ENCODE measurements around the gene TECRL. TPM values are rescaled to one million over a fixed set of nuclear protein-coding genes. Genes with fewer than 3 reads are reported as not detected.

TECRL gene
- total RNA-seq: 0.10 TPM in 1 of 2 replicates, not detected in the other
- 0.21 and 0.90 TPM in 2 replicates for polyA plus RNA-seq

- Histone ChIP-seq H3K9me3 (ENCODE audit: low read depth) (no peaks in the 10 kb centered on the region), H3K9me2 (replicated peaks; ENCODE audit: insufficient read depth) (no peaks in the 10 kb centered on the region), H3K27ac (no peak within 1 kb of the TSS), H3K36me3 (replicated peaks; ENCODE audit: insufficient read depth, low read depth) (no peaks in the 10 kb centered on the region), H3K79me2 (no peaks in the 10 kb centered on the region), H3K4me2 (no peak within 1 kb of the TSS), H3K4me3 (no peak within 1 kb of the TSS), H3K4me1 (ENCODE audit: insufficient read depth) (no peaks in the 10 kb centered on the region), H3K27me3 (no peaks in the 10 kb centered on the region), H2AFZ (no peak within 1 kb of the TSS), H4K20me1 (ENCODE audit: insufficient read depth, poor library complexity, severe bottlenecking) (no peaks in the 10 kb centered on the region)
- no peak for DNase-seq (ENCODE audit: low spot score)
- 76% methylated on average over 4 of the region's 4 CpGs for WGBS (ENCODE audit: low lambda C conversion rate, missing lambda C conversion rate)
- no peak for TF ChIP-seq EZH2 (IDR thresholded peaks at IDR 0.05; ENCODE audit: borderline replicate concordance)
- TF ChIP-seq, protein P1, sequence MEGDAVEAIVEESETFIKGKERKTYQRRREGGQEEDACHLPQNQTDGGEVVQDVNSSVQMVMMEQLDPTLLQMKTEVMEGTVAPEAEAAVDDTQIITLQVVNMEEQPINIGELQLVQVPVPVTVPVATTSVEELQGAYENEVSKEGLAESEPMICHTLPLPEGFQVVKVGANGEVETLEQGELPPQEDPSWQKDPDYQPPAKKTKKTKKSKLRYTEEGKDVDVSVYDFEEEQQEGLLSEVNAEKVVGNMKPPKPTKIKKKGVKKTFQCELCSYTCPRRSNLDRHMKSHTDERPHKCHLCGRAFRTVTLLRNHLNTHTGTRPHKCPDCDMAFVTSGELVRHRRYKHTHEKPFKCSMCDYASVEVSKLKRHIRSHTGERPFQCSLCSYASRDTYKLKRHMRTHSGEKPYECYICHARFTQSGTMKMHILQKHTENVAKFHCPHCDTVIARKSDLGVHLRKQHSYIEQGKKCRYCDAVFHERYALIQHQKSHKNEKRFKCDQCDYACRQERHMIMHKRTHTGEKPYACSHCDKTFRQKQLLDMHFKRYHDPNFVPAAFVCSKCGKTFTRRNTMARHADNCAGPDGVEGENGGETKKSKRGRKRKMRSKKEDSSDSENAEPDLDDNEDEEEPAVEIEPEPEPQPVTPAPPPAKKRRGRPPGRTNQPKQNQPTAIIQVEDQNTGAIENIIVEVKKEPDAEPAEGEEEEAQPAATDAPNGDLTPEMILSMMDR (IDR thresholded peaks at IDR 0.05; ENCODE audit: poor library complexity): no peak
- TF ChIP-seq EZH2phosphoT487 (IDR thresholded peaks at IDR 0.05; ENCODE audit: low read depth, severe bottlenecking, unreplicated experiment): no peak
Measured at GRCh38 chr4:64409300-64409699, at the start of gene TECRL. Gene TECRL, minus strand, starts transcription at chr4:64409450. Its CDS starts 99 bp downstream, at chr4:64409351.

DNA sequence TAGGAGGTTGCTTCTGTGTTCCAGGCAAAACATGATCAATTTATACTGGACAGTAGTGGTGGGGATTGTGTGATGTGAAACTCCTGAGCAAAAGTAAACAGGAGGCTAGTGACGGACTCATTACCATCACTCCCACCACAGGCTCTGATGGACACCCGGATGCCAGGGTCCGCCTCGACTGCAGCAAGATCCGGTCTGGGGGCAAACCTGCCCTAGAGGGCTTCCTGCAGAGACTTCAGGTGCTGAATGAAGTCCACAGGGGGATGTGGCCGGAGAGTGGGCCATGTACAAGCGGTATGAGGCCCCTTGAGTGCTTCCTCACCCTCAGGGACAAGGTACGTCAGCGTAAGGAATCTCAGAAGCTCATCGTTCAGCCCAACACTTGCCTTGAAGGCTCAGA, 23.4 kb upstream of the TECRL start:
- Histone ChIP-seq H2AFZ (no peak overlapping the region), H4K20me1 (ENCODE audit: insufficient read depth, poor library complexity, severe bottlenecking) (no peaks in the 10 kb centered on the region), H3K36me3 (replicated peaks; ENCODE audit: insufficient read depth, low read depth) (no peaks in the 10 kb centered on the region), H3K27me3 (no peaks in the 10 kb centered on the region), H3K27ac (no peak overlapping the region), H3K9me3 (ENCODE audit: low read depth) (no peaks in the 10 kb centered on the region), H3K4me1 (ENCODE audit: insufficient read depth) (no peaks in the 10 kb centered on the region), H3K79me2 (no peaks in the 10 kb centered on the region), H3K9me2 (replicated peaks; ENCODE audit: insufficient read depth) (no peaks in the 10 kb centered on the region), H3K4me3 (no peak overlapping the region), H3K4me2 (no peak overlapping the region)
- WGBS (ENCODE audit: low lambda C conversion rate, missing lambda C conversion rate): 91% methylated on average over 9 of the region's 10 CpGs
- DNase-seq (ENCODE audit: low spot score): no peak
- TF ChIP-seq, protein P1 (IDR thresholded peaks at IDR 0.05; ENCODE audit: poor library complexity): no peak
- no peak for TF ChIP-seq EZH2phosphoT487 (IDR thresholded peaks at IDR 0.05; ENCODE audit: low read depth, severe bottlenecking, unreplicated experiment)
- TF ChIP-seq EZH2 (IDR thresholded peaks at IDR 0.05; ENCODE audit: borderline replicate concordance): no peak

- no peaks in the 10 kb centered on the region for H3K79me2 ChIP-seq
- 91% methylated on average over 6 of the region's 6 CpGs for WGBS (ENCODE audit: low lambda C conversion rate, missing lambda C conversion rate)
- H3K9me3 ChIP-seq (ENCODE audit: low read depth): no peaks in the 10 kb centered on the region
- TF ChIP-seq EZH2phosphoT487 (IDR thresholded peaks at IDR 0.05; ENCODE audit: low read depth, severe bottlenecking, unreplicated experiment): no peak
- no peak overlapping the region for H3K27ac ChIP-seq
- H3K4me2 ChIP-seq: no peak overlapping the region
- DNase-seq (ENCODE audit: low spot score): no peak
- no peaks in the 10 kb centered on the region for H4K20me1 ChIP-seq (ENCODE audit: insufficient read depth, poor library complexity, severe bottlenecking)
- no peaks in the 10 kb centered on the region for H3K27me3 ChIP-seq
- H3K9me2 ChIP-seq (replicated peaks; ENCODE audit: insufficient read depth): no peaks in the 10 kb centered on the region
- H3K36me3 ChIP-seq (replicated peaks; ENCODE audit: insufficient read depth, low read depth): no peaks in the 10 kb centered on the region
- H3K4me1 ChIP-seq (ENCODE audit: insufficient read depth): no peaks in the 10 kb centered on the region
- no peak overlapping the region for H3K4me3 ChIP-seq
- H2AFZ ChIP-seq: no peak overlapping the region
Measured at GRCh38 chr4:64430933-64431332, 21.7 kb upstream of the TECRL start.

DNA sequence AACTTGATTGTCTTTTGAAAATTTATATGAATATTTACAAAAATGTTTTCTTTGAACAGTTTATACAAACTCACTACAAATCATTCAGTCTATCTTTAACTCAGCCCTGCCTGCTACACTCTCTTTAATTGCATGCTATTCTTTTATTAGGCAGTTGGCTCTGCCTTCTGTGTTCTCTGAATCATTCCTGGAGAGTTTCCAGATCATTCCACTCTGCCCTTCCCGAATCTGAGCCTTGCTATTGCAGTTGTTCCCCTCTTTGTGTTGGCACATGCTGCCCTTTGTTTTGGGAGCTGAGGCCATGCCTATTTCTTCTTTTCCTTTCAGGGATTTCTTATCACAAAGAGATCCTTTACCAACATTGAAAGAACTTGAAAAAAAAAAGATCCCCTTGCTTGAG, 8.7 kb upstream of the TECRL start:
- no peaks in the 10 kb centered on the region for H4K20me1 ChIP-seq (ENCODE audit: insufficient read depth, poor library complexity, severe bottlenecking)
- H3K4me1 ChIP-seq (ENCODE audit: insufficient read depth): no peaks in the 10 kb centered on the region
- no peaks in the 10 kb centered on the region for H3K36me3 ChIP-seq (replicated peaks; ENCODE audit: insufficient read depth, low read depth)
- no peaks in the 10 kb centered on the region for H3K9me3 ChIP-seq (ENCODE audit: low read depth)
- H3K27me3 ChIP-seq: no peaks in the 10 kb centered on the region
- TF ChIP-seq, protein P1 (IDR thresholded peaks at IDR 0.05; ENCODE audit: poor library complexity): no peak
- no peak for TF ChIP-seq EZH2 (IDR thresholded peaks at IDR 0.05; ENCODE audit: borderline replicate concordance)
- DNase-seq (ENCODE audit: low spot score): peak; percentile 19
- no peak overlapping the region for H3K4me3 ChIP-seq
- no peaks in the 10 kb centered on the region for H3K9me2 ChIP-seq (replicated peaks; ENCODE audit: insufficient read depth)
- H2AFZ ChIP-seq: no peak overlapping the region
- H3K79me2 ChIP-seq: no peaks in the 10 kb centered on the region
- H3K27ac ChIP-seq: no peak overlapping the region
- H3K4me2 ChIP-seq: no peak overlapping the region
- 53% methylated on average over 1 of the region's 1 CpG for WGBS (ENCODE audit: low lambda C conversion rate, missing lambda C conversion rate)

Data from hepatocyte (in vitro differentiated cells).